GM12875 (cell line): ENCODE measurements around the gene C20orf173.
A peak's percentile ranks its signal among the peaks of the same experiment; 100 is the strongest.

ENCODE experiments used
- H3K4me3 ChIP-seq: one replicate; pipeline ENCODE4 v1.5.1; 2011; ENCODE audit warnings: low read depth, low read length, control low read depth
- TF ChIP-seq, protein P1 (sequence below): IDR thresholded peaks from 2 replicates; pipeline ENCODE4 v1.5.1; 2011; ENCODE audit warnings: low read depth, mild to moderate bottlenecking, control low read depth, inconsistent platforms, low read length, moderate library complexity, borderline replicate concordance; ENCODE audit not compliant: insufficient read depth

The C20orf173 gene

DNA sequence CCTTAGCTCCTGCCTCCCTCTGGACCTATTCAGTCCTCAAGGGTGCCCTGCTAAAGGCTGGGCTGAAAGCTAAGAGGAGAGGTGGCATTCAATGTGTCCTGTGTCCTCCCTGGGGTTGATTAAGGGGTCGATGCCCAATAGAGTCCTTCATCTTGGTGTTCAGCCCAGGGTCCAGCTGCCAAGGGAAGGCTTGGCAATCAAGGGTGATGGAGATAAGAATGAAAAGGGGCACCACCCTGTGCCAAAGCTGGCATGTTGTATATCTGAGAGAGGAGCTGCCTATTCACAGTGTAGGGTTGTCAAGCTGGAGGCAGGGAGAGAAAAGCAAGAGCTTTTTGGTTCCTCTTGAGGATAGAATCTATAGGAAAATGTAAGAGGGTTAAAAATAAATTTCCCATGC, 12.3 kb downstream of the C20orf173 start:
- H3K4me3 ChIP-seq = no peak overlapping the region
- TF ChIP-seq, protein P1, sequence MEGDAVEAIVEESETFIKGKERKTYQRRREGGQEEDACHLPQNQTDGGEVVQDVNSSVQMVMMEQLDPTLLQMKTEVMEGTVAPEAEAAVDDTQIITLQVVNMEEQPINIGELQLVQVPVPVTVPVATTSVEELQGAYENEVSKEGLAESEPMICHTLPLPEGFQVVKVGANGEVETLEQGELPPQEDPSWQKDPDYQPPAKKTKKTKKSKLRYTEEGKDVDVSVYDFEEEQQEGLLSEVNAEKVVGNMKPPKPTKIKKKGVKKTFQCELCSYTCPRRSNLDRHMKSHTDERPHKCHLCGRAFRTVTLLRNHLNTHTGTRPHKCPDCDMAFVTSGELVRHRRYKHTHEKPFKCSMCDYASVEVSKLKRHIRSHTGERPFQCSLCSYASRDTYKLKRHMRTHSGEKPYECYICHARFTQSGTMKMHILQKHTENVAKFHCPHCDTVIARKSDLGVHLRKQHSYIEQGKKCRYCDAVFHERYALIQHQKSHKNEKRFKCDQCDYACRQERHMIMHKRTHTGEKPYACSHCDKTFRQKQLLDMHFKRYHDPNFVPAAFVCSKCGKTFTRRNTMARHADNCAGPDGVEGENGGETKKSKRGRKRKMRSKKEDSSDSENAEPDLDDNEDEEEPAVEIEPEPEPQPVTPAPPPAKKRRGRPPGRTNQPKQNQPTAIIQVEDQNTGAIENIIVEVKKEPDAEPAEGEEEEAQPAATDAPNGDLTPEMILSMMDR = no peak

DNA sequence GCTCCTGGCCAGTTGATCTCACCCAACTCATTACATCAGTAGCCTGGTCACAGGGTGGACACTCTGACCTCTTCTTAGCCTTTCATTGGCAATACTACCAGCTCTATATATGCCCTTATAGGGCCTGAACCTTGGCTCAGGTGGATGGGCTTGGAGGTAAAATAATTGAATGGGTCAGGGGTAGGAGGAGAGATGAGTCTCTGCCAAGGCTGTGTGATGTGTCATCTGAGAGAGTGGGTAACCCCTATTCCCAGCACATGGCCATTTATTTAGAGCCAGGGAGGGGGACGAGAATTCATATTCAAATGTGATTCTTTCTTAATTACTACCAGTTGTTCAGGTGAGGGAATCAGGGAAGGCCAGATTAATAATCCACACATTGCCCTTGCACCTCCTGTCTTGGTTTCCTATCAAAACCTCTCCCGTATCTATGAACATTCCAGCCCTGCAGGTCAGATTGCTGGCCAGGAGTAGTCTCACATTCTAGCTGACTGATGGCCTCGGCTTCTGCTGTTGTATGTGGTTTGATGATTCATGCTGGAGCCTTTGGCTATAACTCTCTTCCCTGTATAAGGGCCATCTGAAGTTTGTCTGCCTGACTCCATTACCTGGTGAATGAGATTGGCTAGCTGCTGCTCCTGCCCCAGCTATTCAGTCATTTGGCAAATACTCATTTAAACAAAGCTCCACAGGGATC, 13.4 kb downstream of the C20orf173 start:
- TF ChIP-seq, protein P1 = no peak
- H3K4me3 ChIP-seq = no peak overlapping the region

DNA sequence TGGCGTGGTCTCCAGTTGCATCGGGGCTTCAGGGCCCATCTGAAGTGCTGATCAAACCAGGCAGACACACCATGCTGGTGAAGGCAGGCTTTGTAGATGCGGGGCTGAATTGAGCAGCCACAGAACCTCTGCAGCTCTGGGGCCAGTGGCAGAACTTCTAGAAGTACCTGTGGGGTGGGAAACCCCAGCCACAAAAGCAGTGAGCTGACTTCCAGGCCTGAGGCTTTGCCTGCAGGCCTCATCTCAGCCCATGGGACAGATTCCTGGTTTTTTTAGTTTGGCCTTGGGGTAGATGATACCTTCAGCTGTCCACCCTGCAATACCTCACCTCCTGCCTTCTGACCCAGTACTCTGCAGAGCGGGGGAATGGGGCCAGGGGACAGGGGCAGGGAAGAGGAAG, 14.1 kb downstream of the C20orf173 start:
- TF ChIP-seq, protein P1 = no peak
- no peak overlapping the region for H3K4me3 ChIP-seq

DNA sequence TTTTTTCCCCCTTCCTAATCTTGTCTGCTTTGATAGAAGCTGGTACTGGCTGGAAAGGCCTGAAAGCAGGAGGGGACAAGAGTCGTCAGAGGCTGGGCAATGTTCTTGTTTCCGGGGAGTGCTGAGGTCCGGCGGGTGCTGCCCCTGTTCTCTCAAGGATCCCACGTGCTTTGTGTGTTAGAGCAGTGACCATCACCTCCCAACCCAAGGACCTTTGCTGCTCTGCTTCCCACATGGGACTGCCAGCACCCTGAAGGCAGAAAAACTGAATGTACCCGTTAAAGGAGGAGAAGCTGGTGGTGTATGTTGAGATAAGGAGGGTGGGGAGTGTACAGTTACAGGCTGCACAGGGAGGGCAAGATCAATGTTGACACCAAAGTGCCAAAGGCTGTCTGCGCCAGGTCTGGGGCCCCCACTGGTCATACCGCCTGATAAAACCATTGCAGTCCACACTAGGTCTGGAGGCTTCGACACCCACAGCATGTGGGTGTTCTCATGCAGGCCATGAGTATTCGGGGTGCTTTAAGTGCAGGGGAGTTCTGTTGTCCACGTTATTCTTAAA, 15.0 kb downstream of the C20orf173 start:
- H3K4me3 ChIP-seq = no peak overlapping the region
- TF ChIP-seq, protein P1 = no peak

DNA sequence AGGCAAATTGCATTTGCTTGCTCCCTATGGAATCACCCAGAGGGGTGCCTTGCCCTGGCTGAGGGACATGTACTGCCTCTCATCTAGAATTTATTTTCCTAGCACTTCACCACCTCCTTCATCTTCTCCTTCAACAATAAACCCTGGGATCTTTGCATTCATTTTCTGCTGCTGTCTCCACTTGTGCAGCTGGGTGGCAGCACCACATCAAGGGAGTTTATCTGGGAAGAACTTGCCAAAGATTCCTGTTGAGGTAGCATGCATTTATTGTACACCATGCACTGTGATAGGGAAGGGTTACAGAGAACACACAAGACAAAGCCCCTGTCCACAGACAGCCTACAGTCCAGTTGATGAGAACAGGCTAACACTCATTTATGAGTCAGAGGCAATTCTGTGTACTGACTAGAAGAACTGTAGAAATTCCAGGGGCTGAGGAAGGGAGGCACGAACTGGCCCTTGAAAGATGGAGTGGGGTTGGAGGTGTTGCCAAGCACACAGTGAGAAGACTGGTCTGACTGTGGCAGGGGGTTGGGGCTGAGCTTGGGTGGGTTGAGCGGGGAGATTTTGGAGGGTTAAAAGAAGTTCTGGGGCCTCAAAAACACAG, 17.5 kb downstream of the C20orf173 start:
- no peak overlapping the region for H3K4me3 ChIP-seq
- TF ChIP-seq, protein P1 = peak; percentile 32; the same call in 1 of the 2 replicates

DNA sequence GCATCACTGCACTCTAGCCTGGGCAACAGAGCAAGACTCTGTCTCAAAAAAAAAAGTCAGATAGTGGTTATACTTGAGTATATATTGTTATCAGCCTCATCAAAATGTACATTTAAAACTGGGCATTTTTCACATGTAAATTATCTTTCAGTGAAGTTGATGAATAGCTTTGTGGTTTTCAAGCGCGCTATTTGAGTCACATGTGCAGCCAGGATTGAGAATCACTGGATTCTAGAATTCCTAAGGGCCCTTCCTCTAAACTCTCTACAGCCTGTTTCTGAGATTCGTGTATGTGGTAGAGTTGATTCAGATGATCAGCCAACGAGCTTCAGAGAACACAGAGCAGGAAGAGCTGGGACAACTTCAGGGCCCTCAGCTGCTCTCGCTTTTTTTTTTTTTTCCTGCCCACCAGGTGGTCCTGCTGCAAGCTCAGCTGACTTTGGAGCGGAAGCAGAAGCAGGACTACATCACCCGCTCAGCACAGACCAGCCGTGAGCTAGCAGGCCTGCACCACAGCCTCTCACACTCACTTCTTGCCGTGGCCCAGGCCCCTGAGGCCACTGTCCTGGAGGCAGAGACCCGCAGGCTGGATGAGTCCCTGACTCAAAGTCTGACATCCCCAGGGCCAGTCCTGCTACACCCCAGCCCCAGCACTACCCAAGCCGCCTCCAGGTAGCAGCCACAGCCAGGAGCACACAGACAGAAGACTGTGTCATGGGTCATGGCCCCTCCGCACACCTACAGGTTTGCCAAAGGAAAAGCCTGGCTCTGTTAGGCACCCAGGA, 18.3 kb downstream of the C20orf173 start:
- H3K4me3 ChIP-seq = no peak overlapping the region
- TF ChIP-seq, protein P1 = no peak
